ENCODE results near the gene NPEPL1. TPM values are rescaled to one million over a fixed set of nuclear protein-coding genes. Genes with fewer than 3 reads are reported as not detected.

NPEPL1 gene
- total and polyA plus RNA-seq, 10 of the 15 experiments (the other 5 are each of a cell fraction or from before 2014, with no cell fraction given) = 0.08 to 21.3 (median 10.2) TPM

- TF ChIP-seq ELK1 (IDR thresholded peaks at IDR 0.05; ENCODE audit: low read depth, low read length) (no peak), NFYA (IDR thresholded peaks at IDR 0.05; ENCODE audit: borderline replicate concordance, low read depth, low read length) (no peak)
These were observed 9.0 kb downstream of the NPEPL1 start (continued) for GRCh38 chr20:58701431-58702160.

GRCh38 chr20:58702161-58702510 is 9.5 kb downstream of the NPEPL1 start:
- ChIA-PET POLR2A (no interaction called here), RAD21 (ENCODE audit: unreplicated experiment) (no interaction called here), CTCF (no interaction called here), SMC1A (ENCODE audit: uncharacterized antibody, unreplicated experiment) (no interaction called here)
- no peak for ATAC-seq
- H3K27ac ChIP-seq (ENCODE audit: control insufficient read depth, insufficient read depth) = no peak overlapping the region
- WGBS (ENCODE audit: insufficient coverage, insufficient replicate concordance, low lambda C conversion rate, missing lambda C conversion rate) = 94% methylated on average over 9 of the region's 9 CpGs
- peaks cover 1 to 3% of the 10 kb centered on the region in 2 experiments; a peak in 3 of 4 replicates for H3K36me3 ChIP-seq (ENCODE audit: control insufficient read depth in 2 of 2, insufficient read depth in 2 of 2, low read length in 1 of 2)
- no peaks in the 10 kb centered on the region for H3K9me3 ChIP-seq (replicated peaks; ENCODE audit: control insufficient read depth, insufficient read depth, low read length)
- in situ Hi-C loops (cut with MboI) (no loop called here), intact Hi-C loops (cut with micrococcal nuclease; ENCODE audit: unreplicated experiment) (no loop called here)
- H3K4me2 ChIP-seq (ENCODE audit: control insufficient read depth, insufficient read depth) = no peak overlapping the region
- H2AFZ ChIP-seq (ENCODE audit: control insufficient read depth, low read depth, low read length) = no peak overlapping the region
- H3K27me3 ChIP-seq (replicated peaks in 1 of 2; ENCODE audit: control insufficient read depth in 2 of 2, insufficient read depth in 2 of 2, low read length in 1 of 2) = no peaks in the 10 kb centered on the region
- no peaks in the 10 kb centered on the region for H4K20me1 ChIP-seq (ENCODE audit: control insufficient read depth, insufficient read depth)
- DNase-seq (ENCODE audit: low read depth, low spot score) = no peak
- no peak overlapping the region for H3K4me3 ChIP-seq
- H3K79me2 ChIP-seq (ENCODE audit: control insufficient read depth, insufficient read depth, low read length) = no peaks in the 10 kb centered on the region
- no peaks in the 10 kb centered on the region for H3K4me1 ChIP-seq (ENCODE audit: control insufficient read depth, insufficient read depth, low read length)
- no peak overlapping the region for H3K9ac ChIP-seq (ENCODE audit: control insufficient read depth, insufficient read depth, low read length)
- BruUV-seq (replicated peaks) = no TSS peak
- TF ChIP-seq ATF3 (IDR thresholded peaks at IDR 0.05; ENCODE audit: borderline replicate concordance, extremely low read depth, low read depth, low read length) = no peak
- no peak for FAIRE-seq

Measured in GM12878 (cell line).